Small intestine (tissue), 7 donors: ENCODE data around the gene TRDMT1. TPM values are rescaled to one million over a fixed set of nuclear protein-coding genes. Genes with fewer than 3 reads are reported as not detected.

Experiments used
- DNase-seq, 2 donors: peaks; one replicate each; pipeline versions ENCODE4 v3.0.0 to v3.0.0-alpha.2; 2013
- FAIRE-seq: peaks from 2 replicates; lab custom pipeline; 2012; peaks lifted over from hg19 to GRCh38; lab: Jason Lieb, UNC
- H3K27ac ChIP-seq, 3 donors: one replicate each; pipeline ENCODE4 v1.5.1; 2013; ENCODE audit warnings: low read length in 2 of 3, mild to moderate bottlenecking in 2 of 3, control low read depth in 1 of 3, inconsistent platforms in 1 of 3, low read depth in 1 of 3, moderate library complexity in 1 of 3
- H3K27me3 ChIP-seq, 3 donors: one replicate each; pipeline ENCODE4 v1.6.1; 2013; ENCODE audit warnings: low read length in 3 of 3, inconsistent platforms in 1 of 3; ENCODE audit not compliant: control insufficient read depth in 3 of 3, insufficient read depth in 3 of 3
- H3K36me3 ChIP-seq, 3 donors: one replicate each; pipeline ENCODE4 v1.6.1; 2013; ENCODE audit warnings: low read length in 3 of 3, inconsistent platforms in 1 of 3, low read depth in 1 of 3, mild to moderate bottlenecking in 1 of 3, moderate library complexity in 1 of 3; ENCODE audit not compliant: control insufficient read depth in 3 of 3, insufficient read depth in 2 of 3
- H3K4me1 ChIP-seq, 3 donors: one replicate each; pipeline ENCODE4 v1.6.1; 2013; ENCODE audit warnings: low read length in 2 of 3, inconsistent platforms in 1 of 3, low read depth in 1 of 3, mild to moderate bottlenecking in 1 of 3, moderate library complexity in 1 of 3; ENCODE audit not compliant: control insufficient read depth in 3 of 3, insufficient read depth in 2 of 3
- H3K4me3 ChIP-seq, 3 donors: one replicate each; pipeline ENCODE4 v1.5.1; 2013; ENCODE audit warnings: low read length in 3 of 3, control low read depth in 1 of 3, inconsistent platforms in 1 of 3, low read depth in 1 of 3, mild to moderate bottlenecking in 1 of 3, moderate library complexity in 1 of 3
- H3K9me3 ChIP-seq, 2 donors: one replicate each; pipeline ENCODE4 v1.6.1; 2013; ENCODE audit warnings: low read depth in 1 of 2, low read length in 1 of 2; ENCODE audit not compliant: control insufficient read depth in 2 of 2, insufficient read depth in 1 of 2
- WGBS, 3 donors: extraction: QIAGEN DNeasy Blood & Tissue Kit; methylation state at CpG; one replicate each; pipeline ENCODE4 v1.1.7; 2013; 5-methylcytosine and 5-hydroxymethylcytosine counted together
- polyA plus RNA-seq, 4 donors: library from polyadenylated mRNA; stranded (reverse) in 3 of 4; unstranded in 1 of 4; fragments of 200-250 nt in 3 of 4; fragments of 120-200 nt in 1 of 4; gene quantifications; one replicate each; pipeline versions ENCODE4 v1.2.1 to v1.2.3, GENCODE V29; 2013
- donor health status: healthy with polysubstance abuse.
- donor health status: control.
- donor health status: control.
- donor health status: Bipolar disorder and iron deficiency.
- donor health status: healthy.

The TRDMT1 gene
- polyA plus RNA-seq, 4 donors, result 1.4 to 6.0 (median 1.9) TPM

GRCh38 chr10:17234431-17234945, 33.0 kb upstream of the TRDMT1 start:
- FAIRE-seq, result no peak
- WGBS, 3 donors, result 79 to 86% (median 81%) methylated on average over 5 of the region's 5 CpGs
- H3K36me3 ChIP-seq, result peaks cover 0 to 19% (median 4%) of the 10 kb centered on the region in 3 donors
- peaks cover 0 to 12% (median 2%) of the 10 kb centered on the region in 3 donors for H3K4me1 ChIP-seq
- H3K4me3 ChIP-seq, result no peak overlapping the region
- H3K27ac ChIP-seq, result peak overlapping the region in 1 of 3 donors; percentile 35
- DNase-seq, result no peak
- peaks cover 0 to 5% (median 0%) of the 10 kb centered on the region in 3 donors for H3K27me3 ChIP-seq
- H3K9me3 ChIP-seq, result no peaks in the 10 kb centered on the region

- FAIRE-seq (no peak), DNase-seq (peak; percentile 8 to 10)
- Histone ChIP-seq H3K9me3 (no peaks in the 10 kb centered on the region), H3K4me3 (no peak overlapping the region), H3K4me1 (peaks cover 0 to 13% (median 2%) of the 10 kb centered on the region in 3 donors), H3K27me3 (peaks cover 0 to 14% (median 3%) of the 10 kb centered on the region in 3 donors), H3K36me3 (peaks cover 0 to 19% (median 4%) of the 10 kb centered on the region in 3 donors), H3K27ac (peak overlapping the region in 1 of 3 donors; percentile 42)
- 43 to 57% (median 56%) methylated on average over 14 of the region's 14 CpGs for WGBS, 3 donors
These were observed 32.0 kb upstream of the TRDMT1 start for GRCh38 chr10:17233286-17233991.

- Histone ChIP-seq H3K4me3 (no peak overlapping the region), H3K4me1 (peaks cover 0 to 16% (median 2%) of the 10 kb centered on the region in 3 donors), H3K36me3 (peaks cover 0 to 19% (median 4%) of the 10 kb centered on the region in 3 donors), H3K27ac (peak overlapping the region in 1 of 3 donors; percentile 42), H3K27me3 (peaks cover 0 to 24% (median 3%) of the 10 kb centered on the region in 3 donors), H3K9me3 (no peaks in the 10 kb centered on the region)
- DNase-seq (no peak), FAIRE-seq (no peak)
- WGBS, 3 donors, result 39 to 47% (median 45%) methylated on average over 3 of the region's 3 CpGs
These were observed 30.9 kb upstream of the TRDMT1 start for GRCh38 chr10:17232276-17232960.

GRCh38 chr10:17231788-17232187, 30.3 kb upstream of the TRDMT1 start:
- peaks cover 0 to 16% (median 2%) of the 10 kb centered on the region in 3 donors for H3K4me1 ChIP-seq
- no peaks in the 10 kb centered on the region for H3K9me3 ChIP-seq
- H3K36me3 ChIP-seq, result peaks cover 0 to 19% (median 4%) of the 10 kb centered on the region in 3 donors
- peaks cover 0 to 30% (median 3%) of the 10 kb centered on the region in 3 donors for H3K27me3 ChIP-seq
- 56 to 96% (median 66%) methylated on average over 1 of the region's 1 CpG for WGBS, 3 donors
- no peak overlapping the region for H3K4me3 ChIP-seq
- DNase-seq (no peak), FAIRE-seq (no peak)
- H3K27ac ChIP-seq, result no peak overlapping the region

DNA sequence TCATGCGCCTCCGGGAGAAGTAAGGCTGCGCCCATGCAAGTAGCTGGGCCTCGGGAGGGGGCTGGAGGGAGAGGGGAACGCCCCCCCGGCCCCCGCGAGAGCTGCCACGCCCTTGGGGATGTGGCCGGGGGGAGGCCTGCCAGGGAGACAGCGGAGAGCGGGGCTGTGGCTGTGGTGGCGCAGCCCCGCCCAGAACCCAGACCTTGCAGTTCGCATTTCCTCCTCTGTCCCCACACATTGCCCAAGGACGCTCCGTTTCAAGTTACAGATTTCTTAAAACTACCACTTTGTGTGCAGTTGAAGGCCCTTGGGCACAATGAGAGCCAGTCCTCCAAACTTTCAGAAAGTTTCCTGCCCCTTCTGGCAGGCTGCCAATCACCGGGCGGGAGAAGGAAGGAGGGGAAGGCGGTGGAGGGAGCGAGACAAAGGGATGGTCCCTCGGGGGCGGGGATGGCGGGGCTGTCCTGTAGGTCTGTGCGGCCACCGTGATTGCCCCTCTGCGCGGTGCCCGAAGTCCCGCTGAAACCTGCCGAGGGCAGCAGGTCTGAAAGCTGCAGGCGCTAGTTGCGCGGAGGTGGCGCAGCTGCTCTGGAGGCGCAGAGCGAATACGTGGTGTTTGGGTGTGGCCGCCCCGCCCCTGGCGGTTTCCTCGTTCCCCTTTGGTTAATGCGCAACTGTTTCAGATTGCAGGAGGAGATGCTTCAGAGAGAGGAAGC, 28.7 kb upstream of the TRDMT1 start:
- Histone ChIP-seq H3K9me3 (no peaks in the 10 kb centered on the region), H3K36me3 (peaks cover 0 to 18% (median under 1%) of the 10 kb centered on the region in 3 donors), H3K27me3 (peaks cover 0 to 42% (median 3%) of the 10 kb centered on the region in 3 donors), H3K27ac (peak overlapping the region; percentile 75 to 98 (median 82)), H3K4me1 (peaks cover 0 to 16% (median 2%) of the 10 kb centered on the region in 3 donors), H3K4me3 (peak overlapping the region; percentile 64 to 80 (median 70))
- peak; percentile 84 to 93 for DNase-seq
- FAIRE-seq, result no peak
- 0% methylated on average over 36 to 43 of the region's 43 CpGs for WGBS, 3 donors

- DNase-seq (no peak), FAIRE-seq (no peak)
- WGBS, 3 donors, result 0 to 1% (median 0%) methylated on average over 21 of the region's 21 CpGs
- Histone ChIP-seq H3K9me3 (no peaks in the 10 kb centered on the region), H3K27me3 (peaks cover 0 to 44% (median 3%) of the 10 kb centered on the region in 3 donors), H3K27ac (peak overlapping the region; percentile 75 to 98 (median 82)), H3K4me3 (peak overlapping the region; percentile 64 to 80 (median 70)), H3K4me1 (peaks cover 0 to 16% (median 2%) of the 10 kb centered on the region in 3 donors), H3K36me3 (peaks cover 0 to 16% (median 0%) of the 10 kb centered on the region in 3 donors)
These were observed 28.2 kb upstream of the TRDMT1 start for GRCh38 chr10:17229717-17229966.

DNA sequence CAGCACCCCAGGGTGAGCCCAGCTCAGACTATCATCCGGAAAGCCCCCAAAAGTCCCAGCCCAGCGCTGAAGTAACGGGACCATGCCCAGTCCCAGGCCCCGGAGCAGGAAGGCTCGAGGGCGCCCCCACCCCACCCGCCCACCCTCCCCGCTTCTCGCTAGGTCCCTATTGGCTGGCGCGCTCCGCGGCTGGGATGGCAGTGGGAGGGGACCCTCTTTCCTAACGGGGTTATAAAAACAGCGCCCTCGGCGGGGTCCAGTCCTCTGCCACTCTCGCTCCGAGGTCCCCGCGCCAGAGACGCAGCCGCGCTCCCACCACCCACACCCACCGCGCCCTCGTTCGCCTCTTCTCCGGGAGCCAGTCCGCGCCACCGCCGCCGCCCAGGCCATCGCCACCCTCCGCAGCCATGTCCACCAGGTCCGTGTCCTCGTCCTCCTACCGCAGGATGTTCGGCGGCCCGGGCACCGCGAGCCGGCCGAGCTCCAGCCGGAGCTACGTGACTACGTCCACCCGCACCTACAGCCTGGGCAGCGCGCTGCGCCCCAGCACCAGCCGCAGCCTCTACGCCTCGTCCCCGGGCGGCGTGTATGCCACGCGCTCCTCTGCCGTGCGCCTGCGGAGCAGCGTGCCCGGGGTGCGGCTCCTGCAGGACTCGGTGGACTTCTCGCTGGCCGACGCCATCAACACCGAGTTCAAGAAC, 27.7 kb upstream of the TRDMT1 start:
- 1 to 13% (median 4%) methylated on average over 52 to 72 of the region's 72 CpGs for WGBS, 3 donors

More for the DNA sequence above, 27.7 kb upstream of the TRDMT1 start:
- H3K36me3 ChIP-seq, result peaks cover 0 to 12% (median 0%) of the 10 kb centered on the region in 3 donors
- DNase-seq (peak; percentile 39 to 68), FAIRE-seq (no peak)
- peak overlapping the region; percentile 86 to 98 (median 94) for H3K27ac ChIP-seq
- peaks cover 0 to 44% (median 3%) of the 10 kb centered on the region in 3 donors for H3K27me3 ChIP-seq
- peak overlapping the region; percentile 64 to 80 (median 70) for H3K4me3 ChIP-seq
- no peaks in the 10 kb centered on the region for H3K9me3 ChIP-seq
- peaks cover 0 to 16% (median 2%) of the 10 kb centered on the region in 3 donors for H3K4me1 ChIP-seq
